ENCODE results near the gene GOT2.
"Not testable (repeated sequence)": the region's sequence is repeated elsewhere in the genome, so short reads cannot be mapped to it uniquely, and the experiment has no call there.

GOT2 gene

DNA sequence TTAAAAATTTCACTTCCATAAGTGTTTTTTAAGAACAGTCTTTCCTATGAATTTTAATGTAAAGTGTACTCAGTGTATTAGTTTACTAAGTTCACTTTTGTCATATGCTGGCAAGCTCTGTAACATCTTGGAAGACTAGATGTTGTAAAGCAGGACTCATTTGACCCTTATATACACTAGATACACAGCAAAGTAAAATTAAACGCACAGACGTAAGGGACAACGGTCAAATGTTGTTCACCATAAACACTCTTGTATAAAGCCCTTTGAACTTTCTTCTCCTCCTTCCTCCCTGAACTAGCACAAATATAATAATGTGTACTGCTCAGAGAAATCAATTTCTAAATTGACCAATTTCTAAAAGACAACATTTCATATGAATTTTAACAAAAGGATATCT lies 7.0 kb upstream of the GOT2 start:
- no peaks in the 10 kb centered on the region for H3K36me3 ChIP-seq (ENCODE audit: control insufficient read depth, insufficient read depth, low read length)
- H3K9ac ChIP-seq = no peak overlapping the region
- no peak overlapping the region for H3K27ac ChIP-seq
- H3K4me2 ChIP-seq (ENCODE audit: low read length) = no peak overlapping the region
- TF ChIP-seq, protein P1, sequence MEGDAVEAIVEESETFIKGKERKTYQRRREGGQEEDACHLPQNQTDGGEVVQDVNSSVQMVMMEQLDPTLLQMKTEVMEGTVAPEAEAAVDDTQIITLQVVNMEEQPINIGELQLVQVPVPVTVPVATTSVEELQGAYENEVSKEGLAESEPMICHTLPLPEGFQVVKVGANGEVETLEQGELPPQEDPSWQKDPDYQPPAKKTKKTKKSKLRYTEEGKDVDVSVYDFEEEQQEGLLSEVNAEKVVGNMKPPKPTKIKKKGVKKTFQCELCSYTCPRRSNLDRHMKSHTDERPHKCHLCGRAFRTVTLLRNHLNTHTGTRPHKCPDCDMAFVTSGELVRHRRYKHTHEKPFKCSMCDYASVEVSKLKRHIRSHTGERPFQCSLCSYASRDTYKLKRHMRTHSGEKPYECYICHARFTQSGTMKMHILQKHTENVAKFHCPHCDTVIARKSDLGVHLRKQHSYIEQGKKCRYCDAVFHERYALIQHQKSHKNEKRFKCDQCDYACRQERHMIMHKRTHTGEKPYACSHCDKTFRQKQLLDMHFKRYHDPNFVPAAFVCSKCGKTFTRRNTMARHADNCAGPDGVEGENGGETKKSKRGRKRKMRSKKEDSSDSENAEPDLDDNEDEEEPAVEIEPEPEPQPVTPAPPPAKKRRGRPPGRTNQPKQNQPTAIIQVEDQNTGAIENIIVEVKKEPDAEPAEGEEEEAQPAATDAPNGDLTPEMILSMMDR (IDR thresholded peaks at IDR 0.05) = no peak
- H3K9me3 ChIP-seq (ENCODE audit: control insufficient read depth, low read length) = no peaks in the 10 kb centered on the region
- no peaks in the 10 kb centered on the region for H3K4me1 ChIP-seq
- H2AFZ ChIP-seq = no peak overlapping the region
- no peaks in the 10 kb centered on the region for H3K27me3 ChIP-seq (ENCODE audit: control insufficient read depth, insufficient read depth, low read length)
- H3K4me3 ChIP-seq (ENCODE audit: low read depth, low read length) = no peak overlapping the region
- no peaks in the 10 kb centered on the region for H3K79me2 ChIP-seq

DNA sequence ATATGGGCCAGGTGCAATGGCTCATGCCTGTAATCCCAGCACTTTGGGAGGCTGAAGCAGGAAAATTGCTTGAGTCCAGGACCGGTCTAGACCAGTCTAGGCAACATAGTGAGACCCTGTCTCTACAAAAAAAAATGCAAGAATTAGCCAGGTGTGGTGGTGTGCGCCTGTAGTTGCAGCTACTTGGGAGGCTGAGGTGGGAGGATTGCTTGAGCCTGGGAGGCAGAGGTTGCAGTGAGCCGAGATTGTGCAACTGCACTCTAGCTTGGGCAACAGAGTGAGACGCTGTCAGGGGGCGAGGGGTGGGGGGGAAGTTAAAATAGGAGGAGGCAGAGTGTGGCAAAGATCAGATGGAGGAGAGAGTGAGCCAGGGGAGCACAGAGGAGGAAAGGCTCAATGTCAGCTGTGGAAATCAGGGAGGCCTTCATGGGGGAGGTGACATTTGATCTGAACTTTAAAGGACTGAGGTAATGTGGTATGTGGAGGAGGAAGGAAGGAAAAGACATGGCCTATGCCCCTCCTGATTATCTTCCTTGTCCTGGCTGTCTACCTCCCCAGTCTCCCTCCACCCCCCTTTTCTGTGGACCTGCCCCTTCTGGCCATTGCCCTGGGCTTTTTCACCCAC lies 4.7 kb upstream of the GOT2 start:
- no peaks in the 10 kb centered on the region for H3K9me3 ChIP-seq (ENCODE audit: control insufficient read depth, low read length)
- no peak overlapping the region for H3K4me2 ChIP-seq (ENCODE audit: low read length)
- H3K27me3 ChIP-seq (ENCODE audit: control insufficient read depth, insufficient read depth, low read length) = no peaks in the 10 kb centered on the region
- no peaks in the 10 kb centered on the region for H3K4me1 ChIP-seq
- H2AFZ ChIP-seq = no peak overlapping the region
- no peak overlapping the region for H3K27ac ChIP-seq
- no peaks in the 10 kb centered on the region for H3K36me3 ChIP-seq (ENCODE audit: control insufficient read depth, insufficient read depth, low read length)
- H3K4me3 ChIP-seq (ENCODE audit: low read depth, low read length) = no peak overlapping the region
- TF ChIP-seq, protein P1 (IDR thresholded peaks at IDR 0.05) = no peak
- no peak overlapping the region for H3K9ac ChIP-seq
- peaks cover 4% of the 10 kb centered on the region for H3K79me2 ChIP-seq

DNA sequence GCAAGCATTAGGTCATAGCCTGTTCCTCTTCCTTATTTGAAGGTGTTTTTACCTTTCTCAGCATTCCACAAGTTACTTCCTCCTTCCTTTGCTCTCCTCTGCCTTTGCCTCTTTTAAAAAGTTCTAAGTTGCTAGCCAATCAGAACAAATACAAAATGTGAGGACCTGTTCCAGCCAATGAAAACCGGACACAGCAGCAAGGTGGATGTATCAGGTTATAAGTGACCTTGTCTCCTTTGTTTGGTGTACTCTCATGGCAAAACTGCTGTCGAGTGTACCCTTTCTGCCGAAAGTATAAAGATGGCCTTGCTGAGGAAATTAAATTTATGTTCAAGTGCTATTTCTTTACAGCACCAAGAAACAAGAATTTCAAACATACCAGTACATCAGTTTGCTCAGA lies 2.2 kb upstream of the GOT2 start:
- H3K4me1 ChIP-seq; H3K36me3 ChIP-seq (ENCODE audit: control insufficient read depth, insufficient read depth, low read length); H3K27me3 ChIP-seq (ENCODE audit: control insufficient read depth, insufficient read depth, low read length); H3K27ac ChIP-seq; H3K4me3 ChIP-seq (ENCODE audit: low read depth, low read length); H2AFZ ChIP-seq; H3K4me2 ChIP-seq (ENCODE audit: low read length); H3K9me3 ChIP-seq (ENCODE audit: control insufficient read depth, low read length); H3K9ac ChIP-seq: not testable (repeated sequence)
- peaks cover 20% of the 10 kb centered on the region for H3K79me2 ChIP-seq

DNA sequence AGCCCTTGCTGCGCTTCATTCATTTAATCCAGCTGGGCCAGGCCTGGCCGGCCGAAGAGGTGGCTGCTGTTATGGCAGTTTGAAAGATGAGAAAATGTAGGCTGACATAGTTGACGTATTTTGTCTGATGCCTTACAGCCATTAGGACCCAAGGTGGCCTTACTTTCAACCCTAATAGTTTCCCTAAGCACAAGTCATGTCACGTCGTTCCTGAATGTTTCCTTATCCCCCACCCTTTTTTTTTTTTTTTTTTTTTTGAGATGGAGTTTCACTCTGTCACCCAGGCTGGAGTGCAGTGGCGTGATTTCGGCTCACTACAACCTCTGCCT lies 307 bp upstream of the GOT2 start:
- Histone ChIP-seq H3K4me1 (peaks cover 8% of the 10 kb centered on the region), H3K4me3 (ENCODE audit: low read depth, low read length) (peak overlapping the region; percentile 65), H3K36me3 (ENCODE audit: control insufficient read depth, insufficient read depth, low read length) (no peaks in the 10 kb centered on the region), H3K9ac (no peak overlapping the region), H3K27me3 (ENCODE audit: control insufficient read depth, insufficient read depth, low read length) (no peaks in the 10 kb centered on the region), H3K27ac (peak overlapping the region; percentile 67), H3K79me2 (peaks cover 37% of the 10 kb centered on the region), H2AFZ (peak overlapping the region; percentile 84), H3K9me3 (ENCODE audit: control insufficient read depth, low read length) (no peaks in the 10 kb centered on the region), H3K4me2 (ENCODE audit: low read length) (peak overlapping the region; percentile 67)
- TF ChIP-seq, protein P1 (IDR thresholded peaks at IDR 0.05) = no peak

DNA sequence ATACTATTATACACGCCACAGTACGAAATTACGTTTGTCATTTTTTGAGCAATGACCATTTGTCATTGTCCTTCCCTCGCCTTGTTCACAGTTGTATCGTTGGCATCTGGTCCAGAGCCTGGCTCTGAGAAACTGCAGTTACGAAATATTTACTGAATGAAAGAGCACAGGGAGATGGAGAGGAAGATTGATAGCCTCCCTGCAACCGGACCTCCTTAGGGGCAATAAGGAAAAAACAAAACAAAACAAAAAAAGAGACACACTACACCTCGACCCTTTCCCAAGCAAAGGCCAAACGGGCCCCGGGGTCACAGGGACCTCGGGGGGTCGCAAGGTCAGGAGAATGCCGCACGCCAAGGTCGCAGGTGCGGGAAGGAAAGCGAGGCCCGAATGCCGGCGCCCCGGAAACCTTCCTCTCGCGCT lies 857 bp downstream of the GOT2 start:
- no peaks in the 10 kb centered on the region for H3K9me3 ChIP-seq (ENCODE audit: control insufficient read depth, low read length)
- no peaks in the 10 kb centered on the region for H3K27me3 ChIP-seq (ENCODE audit: control insufficient read depth, insufficient read depth, low read length)
- H3K9ac ChIP-seq = peak overlapping the region; percentile 57
- H3K27ac ChIP-seq = peak overlapping the region; percentile 67
- H3K4me3 ChIP-seq (ENCODE audit: low read depth, low read length) = peak overlapping the region; percentile 65
- no peaks in the 10 kb centered on the region for H3K36me3 ChIP-seq (ENCODE audit: control insufficient read depth, insufficient read depth, low read length)
- H3K4me1 ChIP-seq = peaks cover 8% of the 10 kb centered on the region
- peak overlapping the region; percentile 84 for H2AFZ ChIP-seq
- TF ChIP-seq, protein P1 (IDR thresholded peaks at IDR 0.05) = no peak
- peak overlapping the region; percentile 67 for H3K4me2 ChIP-seq (ENCODE audit: low read length)
- H3K79me2 ChIP-seq = peaks cover 43% of the 10 kb centered on the region
